ENCODE measurements around the gene PIGP.

The PIGP gene

GRCh38 chr21:37065561-37066177 lies 7.2 kb downstream of the PIGP start:
- DNase-seq (ENCODE audit: insufficient read length, low spot score) (no peak), FAIRE-seq (no peak)
- TF ChIP-seq SPI1 (IDR thresholded peaks at IDR 0.05; ENCODE audit: low read depth, low read length) (no peak), POLR2A (IDR thresholded peaks at IDR 0.05; ENCODE audit: low read depth, low read length) (no peak)

- no peak for DNase-seq (ENCODE audit: insufficient read length, low spot score)
- no peak for FAIRE-seq
- TF ChIP-seq POLR2AphosphoS5 (IDR thresholded peaks at IDR 0.05; ENCODE audit: low read depth, low read length) = no peak
- no peak for TF ChIP-seq TAF1 (IDR thresholded peaks at IDR 0.05; ENCODE audit: low read depth, low read length)
- TF ChIP-seq PAX5 (IDR thresholded peaks at IDR 0.05; ENCODE audit: insufficient read depth, low read length, severe bottlenecking) = no peak
- TF ChIP-seq POLR2A (IDR thresholded peaks at IDR 0.05; ENCODE audit: low read depth, low read length) = no peak
- TF ChIP-seq SPI1 (IDR thresholded peaks at IDR 0.05; ENCODE audit: low read depth, low read length) = no peak
- no peak for TF ChIP-seq POU2F2 (IDR thresholded peaks at IDR 0.05; ENCODE audit: low read depth, low read length)
These were observed 8.0 kb downstream of the PIGP start for GRCh38 chr21:37064841-37065240.

- DNase-seq (ENCODE audit: insufficient read length, low spot score) = no peak
- no peak for TF ChIP-seq SPI1 (IDR thresholded peaks at IDR 0.05; ENCODE audit: low read depth, low read length)
- TF ChIP-seq POLR2A (IDR thresholded peaks at IDR 0.05; ENCODE audit: low read depth, low read length) = no peak
- TF ChIP-seq POU2F2 (IDR thresholded peaks at IDR 0.05; ENCODE audit: low read depth, low read length) = no peak
- no peak for TF ChIP-seq PAX5 (IDR thresholded peaks at IDR 0.05; ENCODE audit: insufficient read depth, low read length, severe bottlenecking)
- no peak for TF ChIP-seq POLR2AphosphoS5 (IDR thresholded peaks at IDR 0.05; ENCODE audit: low read depth, low read length)
- no peak for FAIRE-seq
These were observed 9.4 kb downstream of the PIGP start for GRCh38 chr21:37063433-37063832.

GRCh38 chr21:37062593-37062935 lies 10.3 kb downstream of the PIGP start:
- DNase-seq (ENCODE audit: insufficient read length, low spot score) (no peak), FAIRE-seq (no peak)
- no peak for TF ChIP-seq POLR2AphosphoS5 (IDR thresholded peaks at IDR 0.05; ENCODE audit: low read depth, low read length)
- no peak for TF ChIP-seq PAX5 (IDR thresholded peaks at IDR 0.05; ENCODE audit: insufficient read depth, low read length, severe bottlenecking)
- TF ChIP-seq POU2F2 (IDR thresholded peaks at IDR 0.05; ENCODE audit: low read depth, low read length) = no peak
- TF ChIP-seq TAF1 (IDR thresholded peaks at IDR 0.05; ENCODE audit: low read depth, low read length) = no peak
- no peak for TF ChIP-seq POLR2A (IDR thresholded peaks at IDR 0.05; ENCODE audit: low read depth, low read length)
- TF ChIP-seq SPI1 (IDR thresholded peaks at IDR 0.05; ENCODE audit: low read depth, low read length) = no peak

GRCh38 chr21:37061926-37062592 lies 10.8 kb downstream of the PIGP start:
- no peak for FAIRE-seq
- no peak for TF ChIP-seq POLR2AphosphoS5 (IDR thresholded peaks at IDR 0.05; ENCODE audit: low read depth, low read length)
- no peak for TF ChIP-seq POLR2A (IDR thresholded peaks at IDR 0.05; ENCODE audit: low read depth, low read length)
- no peak for TF ChIP-seq POU2F2 (IDR thresholded peaks at IDR 0.05; ENCODE audit: low read depth, low read length)
- no peak for TF ChIP-seq PAX5 (IDR thresholded peaks at IDR 0.05; ENCODE audit: insufficient read depth, low read length, severe bottlenecking)
- no peak for TF ChIP-seq SPI1 (IDR thresholded peaks at IDR 0.05; ENCODE audit: low read depth, low read length)
- no peak for TF ChIP-seq TAF1 (IDR thresholded peaks at IDR 0.05; ENCODE audit: low read depth, low read length)
- no peak for DNase-seq (ENCODE audit: insufficient read length, low spot score)

- FAIRE-seq = no peak
These were observed 12.6 kb downstream of the PIGP start for GRCh38 chr21:37060296-37060695.

GRCh38 chr21:37059181-37059580 lies 13.7 kb downstream of the PIGP start:
- DNase-seq (ENCODE audit: insufficient read length, low spot score) (no peak), FAIRE-seq (no peak)
- TF ChIP-seq POLR2A (IDR thresholded peaks at IDR 0.05; ENCODE audit: low read depth, low read length) = no peak
- no peak for TF ChIP-seq POU2F2 (IDR thresholded peaks at IDR 0.05; ENCODE audit: low read depth, low read length)
- TF ChIP-seq TAF1 (IDR thresholded peaks at IDR 0.05; ENCODE audit: low read depth, low read length) = no peak
- TF ChIP-seq PAX5 (IDR thresholded peaks at IDR 0.05; ENCODE audit: insufficient read depth, low read length, severe bottlenecking) = no peak
- no peak for TF ChIP-seq SPI1 (IDR thresholded peaks at IDR 0.05; ENCODE audit: low read depth, low read length)
- TF ChIP-seq POLR2AphosphoS5 (IDR thresholded peaks at IDR 0.05; ENCODE audit: low read depth, low read length) = no peak

More at GRCh38 chr21:37060296-37060695, 12.6 kb downstream of the PIGP start:
- TF ChIP-seq TAF1 (IDR thresholded peaks at IDR 0.05; ENCODE audit: low read depth, low read length) (no peak), POU2F2 (IDR thresholded peaks at IDR 0.05; ENCODE audit: low read depth, low read length) (no peak), PAX5 (IDR thresholded peaks at IDR 0.05; ENCODE audit: insufficient read depth, low read length, severe bottlenecking) (no peak), POLR2A (IDR thresholded peaks at IDR 0.05; ENCODE audit: low read depth, low read length) (no peak), SPI1 (IDR thresholded peaks at IDR 0.05; ENCODE audit: low read depth, low read length) (no peak), POLR2AphosphoS5 (IDR thresholded peaks at IDR 0.05; ENCODE audit: low read depth, low read length) (no peak)
- no peak for DNase-seq (ENCODE audit: insufficient read length, low spot score)

GRCh38 chr21:37058261-37058660 lies 14.6 kb downstream of the PIGP start:
- TF ChIP-seq PAX5 (IDR thresholded peaks at IDR 0.05; ENCODE audit: insufficient read depth, low read length, severe bottlenecking) = no peak
- no peak for TF ChIP-seq POLR2A (IDR thresholded peaks at IDR 0.05; ENCODE audit: low read depth, low read length)
- no peak for TF ChIP-seq SPI1 (IDR thresholded peaks at IDR 0.05; ENCODE audit: low read depth, low read length)
- no peak for TF ChIP-seq POU2F2 (IDR thresholded peaks at IDR 0.05; ENCODE audit: low read depth, low read length)
- no peak for TF ChIP-seq POLR2AphosphoS5 (IDR thresholded peaks at IDR 0.05; ENCODE audit: low read depth, low read length)
- TF ChIP-seq TAF1 (IDR thresholded peaks at IDR 0.05; ENCODE audit: low read depth, low read length) = no peak
- FAIRE-seq (no peak), DNase-seq (ENCODE audit: insufficient read length, low spot score) (no peak)

GRCh38 chr21:37057614-37058013 lies 15.3 kb downstream of the PIGP start:
- no peak for DNase-seq (ENCODE audit: insufficient read length, low spot score)
- no peak for FAIRE-seq
- TF ChIP-seq TAF1 (IDR thresholded peaks at IDR 0.05; ENCODE audit: low read depth, low read length) (no peak), SPI1 (IDR thresholded peaks at IDR 0.05; ENCODE audit: low read depth, low read length) (no peak), POLR2AphosphoS5 (IDR thresholded peaks at IDR 0.05; ENCODE audit: low read depth, low read length) (no peak), POLR2A (IDR thresholded peaks at IDR 0.05; ENCODE audit: low read depth, low read length) (no peak), POU2F2 (IDR thresholded peaks at IDR 0.05; ENCODE audit: low read depth, low read length) (no peak), PAX5 (IDR thresholded peaks at IDR 0.05; ENCODE audit: insufficient read depth, low read length, severe bottlenecking) (no peak)
